EL (cell line): ENCODE measurements around the gene PMM1.
A peak's percentile ranks its signal among the peaks of the same experiment; 100 is the strongest.
"Not testable (repeated sequence)": the region's sequence is repeated elsewhere in the genome, so short reads cannot be mapped to it uniquely, and the experiment has no call there.

Experiments
- DNase-seq: peaks from one replicate; pipeline ENCODE4 v3.0.0-alpha.2; 2016

The PMM1 gene

GRCh38 chr22:41596776-41597634 is 7.4 kb upstream of the PMM1 start:
- peak; percentile 54 for DNase-seq

- no peak for DNase-seq
These were observed 6.1 kb upstream of the PMM1 start for GRCh38 chr22:41595703-41596102.

GRCh38 chr22:41593336-41593960 is 3.8 kb upstream of the PMM1 start:
- DNase-seq = not testable (repeated sequence)

GRCh38 chr22:41587347-41587723 is 2.3 kb downstream of the PMM1 start:
- DNase-seq = no peak

GRCh38 chr22:41585898-41586297 is 3.7 kb downstream of the PMM1 start:
- no peak for DNase-seq

GRCh38 chr22:41584881-41585280 is 4.8 kb downstream of the PMM1 start:
- no peak for DNase-seq

GRCh38 chr22:41582694-41583093 is 6.9 kb downstream of the PMM1 start:
- no peak for DNase-seq

GRCh38 chr22:41579997-41580355 is 9.7 kb downstream of the PMM1 start:
- no peak for DNase-seq

- DNase-seq = no peak
These were observed 10.2 kb downstream of the PMM1 start for GRCh38 chr22:41579297-41579996.

- no peak for DNase-seq
These were observed 10.8 kb downstream of the PMM1 start for GRCh38 chr22:41578818-41579217.

- DNase-seq = no peak
These were observed 11.5 kb downstream of the PMM1 start for GRCh38 chr22:41578114-41578513.

GRCh38 chr22:41576877-41577276 is 12.8 kb downstream of the PMM1 start:
- peak; percentile 39 for DNase-seq

- no peak for DNase-seq
These were observed 14.1 kb downstream of the PMM1 start for GRCh38 chr22:41575533-41575932.

- no peak for DNase-seq
These were observed 14.7 kb downstream of the PMM1 start for GRCh38 chr22:41574847-41575381.

GRCh38 chr22:41573677-41574076 is 16.0 kb downstream of the PMM1 start:
- no peak for DNase-seq

GRCh38 chr22:41572305-41572704 is 17.3 kb downstream of the PMM1 start:
- DNase-seq = not testable (repeated sequence)

- DNase-seq = no peak
These were observed 17.9 kb downstream of the PMM1 start for GRCh38 chr22:41571786-41572185.

- DNase-seq = no peak
These were observed 19.4 kb downstream of the PMM1 start for GRCh38 chr22:41570221-41570620.

GRCh38 chr22:41568811-41569210 is 20.8 kb downstream of the PMM1 start:
- DNase-seq = no peak

GRCh38 chr22:41567512-41567768 is 22.2 kb downstream of the PMM1 start:
- no peak for DNase-seq

GRCh38 chr22:41565403-41566054 is 24.1 kb downstream of the PMM1 start:
- DNase-seq = peak; percentile 90

GRCh38 chr22:41564563-41564962 is 25.1 kb downstream of the PMM1 start:
- DNase-seq = peak; percentile 33

GRCh38 chr22:41563051-41563711 is 26.5 kb downstream of the PMM1 start:
- DNase-seq = peak; percentile 92
